Measurements from ENCODE around the gene CXXC1. TPM values are rescaled to one million over a fixed set of nuclear protein-coding genes. Genes with fewer than 3 reads are reported as not detected.

CXXC1 gene
- total RNA-seq, 1 experiment from 2014 or later = 43.0 TPM

Small RNA genes within 50 kb of the gene (small RNA-seq; reads per million reads assigned to genes)
- gene RNA5SP458 = not detected

Other genes with a start within 250 kb of the CXXC1 start
- 0.97 TPM in 1 of 2 replicates, not detected in the other for gene MYO5B, start 92.5 kb downstream of the CXXC1 start, total RNA-seq (2014; rRNA removed; shearing (Covaris generic); ENCODE audit: low replicate concordance)
- 0.34 TPM in 1 of 2 replicates, not detected in the other for gene CFAP53, start 21.2 kb downstream of the CXXC1 start, total RNA-seq (2014; rRNA removed; shearing (Covaris generic); ENCODE audit: low replicate concordance)
- gene MBD1, start 6.2 kb downstream of the CXXC1 start, total RNA-seq (2014; rRNA removed; shearing (Covaris generic); ENCODE audit: low replicate concordance) = 33.0 and 85.4 TPM in 2 replicates
- gene SKA1, start 87.4 kb upstream of the CXXC1 start, total RNA-seq (2014; rRNA removed; shearing (Covaris generic); ENCODE audit: low replicate concordance) = 20.3 and 28.8 TPM in 2 replicates

Data from Karpas-422 (cell line).